GM06990 (cell line): ENCODE measurements around the gene MGAM2.

Experiments
- DNase-seq: peaks from one replicate; pipeline ENCODE4 v3.0.0-alpha.2; 2011; ENCODE audit not compliant: insufficient read length; ENCODE audit errors: extremely low read depth
- H3K27me3 ChIP-seq: replicated peaks from 2 replicates; pipeline ENCODE4 v1.6.0; 2011; ENCODE audit warnings: low read length; ENCODE audit not compliant: control insufficient read depth, insufficient read depth
- H3K36me3 ChIP-seq: 2 replicates; pipeline ENCODE4 v1.5.1; 2011; ENCODE audit warnings: low read length; ENCODE audit not compliant: control insufficient read depth, insufficient read depth
- H3K4me3 ChIP-seq: replicated peaks from 2 replicates; pipeline ENCODE4 v1.5.1; 2011; ENCODE audit warnings: low read depth, mild to moderate bottlenecking, control low read depth, low read length
- TF ChIP-seq, protein P1 (sequence below): IDR thresholded peaks from 2 replicates; pipeline ENCODE4 v1.5.1; 2011; ENCODE audit warnings: low read length, control low read depth, mild to moderate bottlenecking, inconsistent platforms; ENCODE audit not compliant: insufficient read depth, poor library complexity, severe bottlenecking

The MGAM2 gene

DNA sequence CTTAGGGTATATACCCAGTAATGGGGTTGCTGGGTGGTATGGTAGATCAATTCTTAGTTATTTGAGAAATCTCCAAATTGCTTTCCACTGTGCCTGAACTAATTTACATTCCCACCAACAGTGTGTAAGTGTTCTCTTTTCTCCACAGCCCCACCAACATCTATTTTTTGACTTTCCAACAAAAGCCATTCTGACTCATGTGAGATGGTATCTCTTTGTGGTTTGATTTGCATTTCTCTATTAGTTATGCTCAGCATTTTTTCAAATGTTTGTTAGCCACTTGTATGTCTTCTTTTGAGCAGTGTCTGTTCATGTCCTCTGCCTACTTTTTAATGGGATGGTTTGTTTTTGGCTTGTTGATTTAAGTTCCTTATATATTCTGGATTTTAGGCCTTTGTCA lies 66.4 kb downstream of the MGAM2 start:
- DNase-seq, result no peak
- Histone ChIP-seq H3K27me3 (no peaks in the 10 kb centered on the region; the same call in 1 of the 2 replicates), H3K36me3 (no peaks in the 10 kb centered on the region), H3K4me3 (no peak overlapping the region)
- TF ChIP-seq, protein P1, sequence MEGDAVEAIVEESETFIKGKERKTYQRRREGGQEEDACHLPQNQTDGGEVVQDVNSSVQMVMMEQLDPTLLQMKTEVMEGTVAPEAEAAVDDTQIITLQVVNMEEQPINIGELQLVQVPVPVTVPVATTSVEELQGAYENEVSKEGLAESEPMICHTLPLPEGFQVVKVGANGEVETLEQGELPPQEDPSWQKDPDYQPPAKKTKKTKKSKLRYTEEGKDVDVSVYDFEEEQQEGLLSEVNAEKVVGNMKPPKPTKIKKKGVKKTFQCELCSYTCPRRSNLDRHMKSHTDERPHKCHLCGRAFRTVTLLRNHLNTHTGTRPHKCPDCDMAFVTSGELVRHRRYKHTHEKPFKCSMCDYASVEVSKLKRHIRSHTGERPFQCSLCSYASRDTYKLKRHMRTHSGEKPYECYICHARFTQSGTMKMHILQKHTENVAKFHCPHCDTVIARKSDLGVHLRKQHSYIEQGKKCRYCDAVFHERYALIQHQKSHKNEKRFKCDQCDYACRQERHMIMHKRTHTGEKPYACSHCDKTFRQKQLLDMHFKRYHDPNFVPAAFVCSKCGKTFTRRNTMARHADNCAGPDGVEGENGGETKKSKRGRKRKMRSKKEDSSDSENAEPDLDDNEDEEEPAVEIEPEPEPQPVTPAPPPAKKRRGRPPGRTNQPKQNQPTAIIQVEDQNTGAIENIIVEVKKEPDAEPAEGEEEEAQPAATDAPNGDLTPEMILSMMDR, result no peak

DNA sequence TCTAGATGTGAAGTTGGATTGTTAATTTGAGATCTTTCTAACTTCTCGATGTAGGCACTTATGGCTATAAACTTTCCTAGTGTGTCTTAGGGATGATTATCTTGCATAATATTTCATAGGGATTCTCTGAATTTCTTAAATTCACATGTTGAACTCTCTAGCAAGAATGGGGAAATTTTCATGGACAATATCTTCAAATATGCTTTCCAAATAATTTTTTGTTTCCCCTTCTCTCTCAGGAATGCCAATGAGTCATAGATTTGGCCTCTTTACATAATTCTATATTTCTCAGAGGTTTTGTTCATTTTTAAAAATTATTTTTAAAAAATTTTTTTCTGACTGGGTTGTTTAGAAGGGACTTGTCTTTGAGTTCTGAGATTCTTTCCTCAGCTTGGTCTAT lies 68.9 kb downstream of the MGAM2 start:
- H3K36me3 ChIP-seq, result no peaks in the 10 kb centered on the region
- DNase-seq, result no peak
- no peak overlapping the region for H3K4me3 ChIP-seq
- H3K27me3 ChIP-seq, result no peaks in the 10 kb centered on the region; the same call in 1 of the 2 replicates
- TF ChIP-seq, protein P1, result no peak

DNA sequence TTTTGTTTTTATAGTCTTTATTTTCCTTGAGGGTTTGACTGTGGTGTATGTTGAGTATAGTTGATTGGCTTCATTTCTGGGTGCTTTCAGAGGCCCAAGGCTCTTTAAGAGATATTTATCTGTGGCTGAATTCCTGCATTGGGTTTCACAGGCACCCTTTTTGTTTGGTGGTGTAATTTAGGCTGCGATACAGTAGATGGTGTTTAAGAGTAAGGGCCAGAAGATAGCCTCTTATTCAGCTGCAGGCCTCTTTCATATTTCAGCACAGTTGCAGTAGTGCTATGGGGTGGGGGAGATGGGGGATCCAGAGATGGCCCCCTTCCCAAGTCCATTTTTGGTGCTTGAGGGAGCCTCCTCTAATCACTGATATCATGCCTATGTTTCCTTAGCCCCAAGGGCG lies 69.7 kb downstream of the MGAM2 start:
- no peak for DNase-seq
- Histone ChIP-seq H3K36me3 (no peaks in the 10 kb centered on the region), H3K27me3 (no peaks in the 10 kb centered on the region; the same call in 1 of the 2 replicates), H3K4me3 (no peak overlapping the region)
- TF ChIP-seq, protein P1, result no peak

DNA sequence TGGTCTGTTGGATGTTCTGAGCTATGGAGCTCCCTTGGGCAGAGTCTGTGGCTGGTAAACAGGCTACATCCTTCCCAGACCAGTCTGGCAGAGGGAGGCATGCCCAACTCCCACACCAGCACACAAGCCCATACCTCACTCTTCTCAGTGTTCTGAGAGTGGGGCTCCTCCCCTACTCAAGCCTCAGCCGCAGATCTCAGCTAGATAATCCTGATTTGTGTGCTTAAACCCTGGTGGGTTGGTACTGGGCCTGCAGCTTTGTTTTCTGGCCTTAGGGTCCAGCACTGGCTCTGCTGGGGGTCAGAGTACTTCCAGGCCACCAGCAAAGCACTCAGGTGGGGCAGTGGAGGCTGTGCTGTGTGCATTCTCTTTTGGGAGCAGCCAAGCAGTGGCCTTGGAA lies 70.4 kb downstream of the MGAM2 start:
- no peaks in the 10 kb centered on the region for H3K36me3 ChIP-seq
- no peak overlapping the region for H3K4me3 ChIP-seq
- DNase-seq, result no peak
- no peaks in the 10 kb centered on the region; the same call in none of the 2 replicates for H3K27me3 ChIP-seq
- TF ChIP-seq, protein P1, result no peak

DNA sequence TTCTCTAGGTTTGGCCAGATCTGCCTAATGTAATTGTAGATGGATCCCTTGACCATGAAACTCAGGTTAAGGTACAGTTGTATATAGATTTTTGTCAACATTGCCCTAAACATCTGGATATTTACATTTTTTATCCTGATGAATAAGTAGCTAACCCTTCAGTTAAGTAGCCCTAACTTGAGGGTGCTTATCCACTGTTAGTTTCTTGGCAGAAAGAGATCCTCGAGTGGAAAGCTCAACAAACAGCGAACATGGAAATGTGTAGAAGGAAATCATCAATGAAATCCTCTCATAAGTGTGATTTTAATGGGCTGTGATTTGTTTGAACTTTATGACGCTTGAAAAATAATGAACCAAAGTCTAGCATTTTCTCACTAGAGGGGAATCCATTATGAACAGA lies 73.6 kb downstream of the MGAM2 start:
- H3K27me3 ChIP-seq, result no peaks in the 10 kb centered on the region; the same call in none of the 2 replicates
- no peaks in the 10 kb centered on the region for H3K36me3 ChIP-seq
- DNase-seq, result no peak
- no peak overlapping the region for H3K4me3 ChIP-seq
- TF ChIP-seq, protein P1, result no peak

DNA sequence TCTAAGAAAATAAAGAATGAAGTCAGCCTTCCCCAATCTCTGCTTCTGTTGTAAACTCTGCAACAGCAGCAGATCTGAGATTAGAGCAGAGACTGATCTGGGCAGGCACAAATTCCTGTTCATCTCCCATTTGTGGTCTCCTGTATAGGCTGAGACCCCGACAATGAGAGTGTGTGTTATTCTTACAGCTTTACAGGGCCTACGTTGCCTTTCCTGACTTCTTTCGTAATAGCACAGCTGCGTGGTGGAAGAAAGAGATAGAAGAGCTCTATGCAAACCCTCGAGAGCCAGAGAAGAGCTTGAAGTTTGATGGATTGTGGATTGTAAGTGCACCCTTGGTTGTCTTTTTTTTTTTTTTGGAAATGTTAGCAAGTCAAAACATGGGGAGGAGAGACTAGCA lies 74.3 kb downstream of the MGAM2 start:
- Histone ChIP-seq H3K36me3 (no peaks in the 10 kb centered on the region), H3K27me3 (no peaks in the 10 kb centered on the region; the same call in none of the 2 replicates), H3K4me3 (no peak overlapping the region)
- TF ChIP-seq, protein P1, result no peak
- no peak for DNase-seq
